Spleen (tissue), 11 donors: Measurements from ENCODE around the gene AURKA. TPM values are rescaled to one million over a fixed set of nuclear protein-coding genes. Genes with fewer than 3 reads are reported as not detected.

Experiments
- DNase-seq: peaks from one replicate; pipeline ENCODE4 v3.0.0-alpha.2; 2020
- H3K27ac ChIP-seq, 8 donors: fragments of 200-600 bp; sonication (generic) in 7 of 8; 1 replicate in 4 of 8; 2 replicates in 4 of 8; pipeline versions ENCODE4 v1.5.0 to v1.8.0; 2016 to 2021; ENCODE audit warnings: inconsistent platforms in 4 of 8, mild to moderate bottlenecking in 4 of 8, moderate library complexity in 1 of 8
- H3K27me3 ChIP-seq, 7 donors: fragments of 200-600 bp; sonication (generic) in 6 of 7; replicated peaks in 1 of 7; 1 replicate in 4 of 7; 2 replicates in 3 of 7; pipeline versions ENCODE4 v1.5.0 to v1.8.0; 2016 to 2021; ENCODE audit warnings: inconsistent platforms in 3 of 7, mild to moderate bottlenecking in 1 of 7
- H3K36me3 ChIP-seq, 6 donors: fragments of 200-600 bp; sonication (generic) in 5 of 6; 1 replicate in 4 of 6; 2 replicates in 2 of 6; pipeline versions ENCODE4 v1.5.0 to v1.8.0; 2016 to 2021; ENCODE audit warnings: inconsistent platforms in 2 of 6
- H3K4me1 ChIP-seq, 6 donors: fragments of 200-600 bp; sonication (generic) in 5 of 6; 1 replicate in 3 of 6; 2 replicates in 3 of 6; pipeline versions ENCODE4 v1.5.0 to v1.8.0; 2016 to 2021; ENCODE audit warnings: inconsistent platforms in 3 of 6
- H3K4me3 ChIP-seq, 8 donors: fragments of 200-600 bp; sonication (generic) in 7 of 8; 1 replicate in 4 of 8; 2 replicates in 4 of 8; pipeline versions ENCODE4 v1.5.0 to v1.8.0; 2016 to 2021; ENCODE audit warnings: inconsistent platforms in 4 of 8, mild to moderate bottlenecking in 4 of 8, moderate library complexity in 2 of 8
- H3K9me3 ChIP-seq, 8 donors: fragments of 200-600 bp; sonication (generic) in 7 of 8; 1 replicate in 4 of 8; 2 replicates in 4 of 8; pipeline versions ENCODE4 v1.5.0 to v1.8.0; 2016 to 2021; ENCODE audit warnings: inconsistent platforms in 4 of 8
- POLR2A ChIP-seq, 3 donors: fragments of 450-650 bp; IDR thresholded peaks; one replicate each; pipeline ENCODE4 v1.5.1; 2017; ENCODE audit warnings: antibody characterized with exemption in 3 of 3, mild to moderate bottlenecking in 1 of 3
- POLR2AphosphoS5 ChIP-seq, 3 donors: sonication (generic); formaldehyde crosslinking; IDR thresholded peaks; one replicate each; pipeline ENCODE4 v1.5.1; 2017; ENCODE audit warnings: antibody characterized with exemption in 3 of 3
- WGBS, 5 donors: extraction: QIAGEN DNeasy Blood & Tissue Kit in 3 of 5; methylation state at CpG; one replicate each; pipeline versions ENCODE4 v1.1.5 to v1.1.7; 2013 to 2018; 5-methylcytosine and 5-hydroxymethylcytosine counted together
- intact Hi-C: fragments of 100-400 bp; cut with DNase I; formaldehyde crosslinking; loops from one replicate; pipeline ENCODE4 v1.15.0; 2023; ENCODE audit warnings: low total_unique reads
- polyA plus RNA-seq, 3 donors: library from polyadenylated mRNA; stranded (reverse); fragments of 200-250 nt; gene quantifications; one replicate each; pipeline ENCODE4 v1.2.1, GENCODE V29; 2013
- total RNA-seq, 7 donors: library from RNA; depleted of rRNA in 3 of 7; stranded (reverse); fragments of >200 nt in 3 of 7; fragmentation: NEBNext Ultra II Directional in 4 of 7; extraction: Animal tissue kit (Norgen Biotek cat#: 25700) in 4 of 7; gene quantifications; one replicate each; pipeline versions ENCODE4 v1.1.0 to v1.2.1, GENCODE V29; 2016 to 2021
- TF ChIP-seq, protein P1 (sequence below), 11 experiments: fragments of 200-600 bp in 7 of 11; fragments of 450-650 bp in 4 of 11; sonication (generic) in 4 of 11; IDR thresholded peaks in 8 of 11; conservative IDR thresholded peaks in 3 of 11; 1 replicate in 7 of 11; 2 replicates in 4 of 11; pipeline versions ENCODE4 v1.4.0 to v1.8.0; 2016 to 2021; ENCODE audit warnings: antibody characterized with exemption in 11 of 11, inconsistent platforms in 4 of 11, mild to moderate bottlenecking in 1 of 11
- donor health status: healthy with polysubstance abuse.
- donor health status: DM: no; HTN: no; CAD: no; lungs with moderate emphysema.
- donor health status: DM: no; HTN: no; CAD: no.
- donor health status: Bipolar disorder and iron deficiency.
- donor health status: healthy.
- donor health status: DM: no; HTN: no; CAD: no.
- donor health status: DM: yes; HTN: yes; CAD: no.

The AURKA gene
- total and polyA plus RNA-seq, 10 donors = 1.6 to 10.0 (median 6.1) TPM

DNA sequence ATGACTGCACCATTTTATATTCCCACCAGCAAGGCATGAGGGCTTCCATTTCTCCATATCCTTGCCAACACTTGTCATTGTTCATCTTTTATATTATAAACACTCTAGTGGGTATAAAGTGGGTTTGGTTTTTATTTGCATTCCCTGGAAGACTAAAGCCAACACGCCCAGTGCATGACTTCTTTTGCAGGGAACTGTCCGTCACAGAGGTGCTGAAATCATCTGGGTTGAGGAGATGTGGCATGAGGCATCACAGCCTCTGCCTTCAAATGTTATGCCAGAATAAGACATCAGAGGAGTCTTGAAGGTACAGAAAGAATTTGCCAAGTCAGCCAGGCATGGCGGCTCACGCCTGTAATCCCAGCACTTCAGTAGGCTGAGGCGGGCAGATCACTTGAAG is 63.2 kb downstream of the AURKA start:
- no peak overlapping the region for H3K4me3 ChIP-seq
- H3K27ac ChIP-seq = no peak overlapping the region
- intact Hi-C loops = no loop called here
- DNase-seq = no peak
- WGBS, 5 donors = 37 to 54% (median 48%) methylated on average over 5 of the region's 5 CpGs
- H3K36me3 ChIP-seq = no peaks in the 10 kb centered on the region
- no peaks in the 10 kb centered on the region for H3K9me3 ChIP-seq
- peaks cover 0 to 31% (median 0%) of the 10 kb centered on the region in 7 donors for H3K27me3 ChIP-seq
- TF ChIP-seq, protein P1, sequence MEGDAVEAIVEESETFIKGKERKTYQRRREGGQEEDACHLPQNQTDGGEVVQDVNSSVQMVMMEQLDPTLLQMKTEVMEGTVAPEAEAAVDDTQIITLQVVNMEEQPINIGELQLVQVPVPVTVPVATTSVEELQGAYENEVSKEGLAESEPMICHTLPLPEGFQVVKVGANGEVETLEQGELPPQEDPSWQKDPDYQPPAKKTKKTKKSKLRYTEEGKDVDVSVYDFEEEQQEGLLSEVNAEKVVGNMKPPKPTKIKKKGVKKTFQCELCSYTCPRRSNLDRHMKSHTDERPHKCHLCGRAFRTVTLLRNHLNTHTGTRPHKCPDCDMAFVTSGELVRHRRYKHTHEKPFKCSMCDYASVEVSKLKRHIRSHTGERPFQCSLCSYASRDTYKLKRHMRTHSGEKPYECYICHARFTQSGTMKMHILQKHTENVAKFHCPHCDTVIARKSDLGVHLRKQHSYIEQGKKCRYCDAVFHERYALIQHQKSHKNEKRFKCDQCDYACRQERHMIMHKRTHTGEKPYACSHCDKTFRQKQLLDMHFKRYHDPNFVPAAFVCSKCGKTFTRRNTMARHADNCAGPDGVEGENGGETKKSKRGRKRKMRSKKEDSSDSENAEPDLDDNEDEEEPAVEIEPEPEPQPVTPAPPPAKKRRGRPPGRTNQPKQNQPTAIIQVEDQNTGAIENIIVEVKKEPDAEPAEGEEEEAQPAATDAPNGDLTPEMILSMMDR (IDR thresholded peaks at IDR 0.05 in 8 of 11, conservative IDR thresholded peaks at IDR 0.05 in 3 of 11) = no peak
- TF ChIP-seq POLR2AphosphoS5 (IDR thresholded peaks at IDR 0.05) = no peak
- TF ChIP-seq POLR2A (IDR thresholded peaks at IDR 0.05) = no peak
- H3K4me1 ChIP-seq = no peaks in the 10 kb centered on the region

DNA sequence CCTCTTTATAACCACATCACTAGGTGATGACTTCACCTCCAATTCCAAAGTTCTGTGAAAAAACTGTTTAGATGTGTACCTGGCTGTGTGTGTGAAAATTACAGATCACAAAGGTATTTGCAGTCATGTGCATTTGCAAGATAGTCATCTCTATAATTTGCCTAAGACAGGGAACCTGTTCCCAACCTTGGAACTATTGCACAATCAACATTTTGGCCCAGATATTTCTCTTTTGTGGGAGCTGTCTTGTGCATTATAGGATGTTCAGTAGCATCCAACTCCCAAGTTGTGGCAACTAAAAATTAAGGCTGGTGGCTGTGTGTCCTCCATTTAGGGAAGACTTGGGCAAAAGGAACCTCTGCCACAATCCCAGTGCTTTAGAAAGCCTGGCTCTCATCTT is 67.2 kb downstream of the AURKA start:
- no peaks in the 10 kb centered on the region for H3K9me3 ChIP-seq
- no peaks in the 10 kb centered on the region for H3K4me1 ChIP-seq
- DNase-seq = no peak
- no peak overlapping the region for H3K27ac ChIP-seq
- peaks cover 0 to 34% (median 0%) of the 10 kb centered on the region in 7 donors for H3K27me3 ChIP-seq
- intact Hi-C loops = no loop called here
- no peaks in the 10 kb centered on the region for H3K36me3 ChIP-seq
- TF ChIP-seq POLR2AphosphoS5 (IDR thresholded peaks at IDR 0.05) (no peak), POLR2A (IDR thresholded peaks at IDR 0.05) (no peak)
- TF ChIP-seq, protein P1 (IDR thresholded peaks at IDR 0.05 in 8 of 11, conservative IDR thresholded peaks at IDR 0.05 in 3 of 11) = no peak
- no peak overlapping the region for H3K4me3 ChIP-seq

DNA sequence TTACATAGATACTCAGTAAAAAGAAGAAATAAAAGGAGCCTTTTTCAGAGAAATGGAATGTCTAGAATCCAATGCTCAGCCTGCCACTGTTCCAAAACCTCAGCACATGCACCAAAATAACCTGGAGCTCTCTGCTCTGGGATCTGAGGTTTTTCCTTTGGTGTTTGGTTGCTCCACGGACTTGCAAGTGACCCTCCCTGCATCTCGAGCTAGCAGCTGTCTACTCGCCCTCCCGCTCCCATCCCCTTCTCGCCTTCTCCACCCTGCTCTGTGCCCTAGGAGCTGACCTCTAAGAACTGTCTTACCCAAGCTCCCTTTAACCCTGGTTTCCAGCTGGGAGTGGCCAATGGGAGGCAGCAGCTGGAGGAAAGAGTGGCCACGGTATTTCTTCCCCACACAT is 68.4 kb downstream of the AURKA start:
- no peaks in the 10 kb centered on the region for H3K36me3 ChIP-seq
- H3K4me3 ChIP-seq = no peak overlapping the region
- TF ChIP-seq POLR2A (IDR thresholded peaks at IDR 0.05) (no peak), POLR2AphosphoS5 (IDR thresholded peaks at IDR 0.05) (no peak)
- TF ChIP-seq, protein P1 (IDR thresholded peaks at IDR 0.05 in 8 of 11, conservative IDR thresholded peaks at IDR 0.05 in 3 of 11) = no peak
- WGBS, 5 donors = 54 to 74% (median 65%) methylated on average over 6 of the region's 6 CpGs
- no peaks in the 10 kb centered on the region for H3K9me3 ChIP-seq
- H3K27ac ChIP-seq = no peak overlapping the region
- peaks cover 0 to 34% (median 0%) of the 10 kb centered on the region in 7 donors for H3K27me3 ChIP-seq
- no peaks in the 10 kb centered on the region for H3K4me1 ChIP-seq
- intact Hi-C loops = no loop called here
- DNase-seq = no peak

DNA sequence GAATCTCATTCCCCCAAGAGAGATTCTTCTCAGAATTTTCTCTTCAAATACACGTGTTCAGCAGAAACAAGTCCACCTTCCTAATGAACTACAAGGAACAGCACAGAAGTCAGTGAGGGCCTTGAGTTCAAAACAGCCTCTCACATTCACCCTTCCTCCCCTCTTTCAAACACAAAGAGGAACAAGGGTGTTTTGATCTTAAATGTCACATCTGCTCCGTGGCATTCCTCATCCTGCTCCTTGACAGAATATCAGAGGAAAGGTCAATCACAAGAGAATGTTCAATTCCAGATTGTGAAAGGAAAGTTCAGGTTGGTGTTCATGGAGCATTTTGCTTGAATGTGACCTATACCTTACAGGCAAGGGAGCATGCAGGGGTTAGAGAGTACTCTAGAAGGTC is 68.8 kb downstream of the AURKA start:
- Histone ChIP-seq H3K9me3 (no peaks in the 10 kb centered on the region), H3K27ac (no peak overlapping the region), H3K27me3 (peaks cover 0 to 34% (median 0%) of the 10 kb centered on the region in 7 donors), H3K4me3 (no peak overlapping the region), H3K4me1 (no peaks in the 10 kb centered on the region), H3K36me3 (no peaks in the 10 kb centered on the region)
- 27 to 60% (median 45%) methylated on average over 2 of the region's 2 CpGs for WGBS, 5 donors
- TF ChIP-seq, protein P1 (IDR thresholded peaks at IDR 0.05 in 8 of 11, conservative IDR thresholded peaks at IDR 0.05 in 3 of 11) = no peak
- TF ChIP-seq POLR2A (IDR thresholded peaks at IDR 0.05) (no peak), POLR2AphosphoS5 (IDR thresholded peaks at IDR 0.05) (no peak)
- DNase-seq = no peak
- intact Hi-C loops = no loop called here
